ENCODE measurements around the gene DACH1.

GRCh38 chr13:71842003-71842402 lies 25.0 kb downstream of the DACH1 start:
- TF ChIP-seq EZH2 (IDR thresholded peaks at IDR 0.05) = no peak
- no peak for TF ChIP-seq POLR2AphosphoS5 (IDR thresholded peaks at IDR 0.05; ENCODE audit: borderline replicate concordance, low read depth, low read length)
- TF ChIP-seq FOXP2 (optimal IDR thresholded peaks at IDR 0.05; ENCODE audit: control extremely low read depth, extremely low read length, insufficient read depth) = no peak
